Heart left ventricle (tissue), 16 donors: Measurements from ENCODE around the gene AMACR. TPM values are rescaled to one million over a fixed set of nuclear protein-coding genes. Genes with fewer than 3 reads are reported as not detected.

Experiments
- ATAC-seq, 4 donors: fragments of 200-7000 bp; cut with Tn5 transposase; one replicate each; pipeline ENCODE4 v1.9.1; 2020 to 2022; ENCODE audit warnings: moderate library complexity in 4 of 4, mild to moderate bottlenecking in 3 of 4, moderate number of reproducible peaks in 1 of 4
- DNase-seq, 5 donors: peaks; one replicate each; pipeline ENCODE4 v3.0.0-alpha.2; 2020
- H3K27ac ChIP-seq, 12 donors: fragments of 200-600 bp; sonication (generic) in 4 of 12; one replicate each; pipeline versions ENCODE4 v1.5.0 to v1.8.0; 2016 to 2022; ENCODE audit warnings: mild to moderate bottlenecking in 2 of 12
- H3K27me3 ChIP-seq, 9 donors: fragments of 200-600 bp; sonication (generic) in 2 of 9; one replicate each; pipeline versions ENCODE4 v1.5.1 to v1.8.0; 2016 to 2022; ENCODE audit warnings: mild to moderate bottlenecking in 3 of 9
- H3K36me3 ChIP-seq, 9 donors: fragments of 200-600 bp; sonication (generic) in 2 of 9; one replicate each; pipeline versions ENCODE4 v1.5.0 to v1.8.0; 2018 to 2022; ENCODE audit warnings: mild to moderate bottlenecking in 2 of 9
- H3K4me1 ChIP-seq, 12 donors: fragments of 200-600 bp; sonication (generic) in 4 of 12; one replicate each; pipeline versions ENCODE4 v1.5.0 to v1.8.0; 2016 to 2022; ENCODE audit warnings: mild to moderate bottlenecking in 3 of 12
- H3K4me3 ChIP-seq, 12 donors: fragments of 200-600 bp; sonication (generic) in 4 of 12; one replicate each; pipeline versions ENCODE4 v1.5.0 to v1.8.0; 2017 to 2022; ENCODE audit warnings: mild to moderate bottlenecking in 9 of 12, moderate library complexity in 4 of 12
- H3K9me3 ChIP-seq, 12 donors: fragments of 200-600 bp; sonication (generic) in 4 of 12; one replicate each; pipeline versions ENCODE4 v1.5.0 to v1.8.0; 2016 to 2022; ENCODE audit warnings: mild to moderate bottlenecking in 1 of 12
- POLR2A ChIP-seq, 2 donors: fragments of 450-650 bp; IDR thresholded peaks; one replicate each; pipeline ENCODE4 v1.6.1; 2017; ENCODE audit warnings: antibody characterized with exemption in 2 of 2, mild to moderate bottlenecking in 2 of 2, moderate library complexity in 2 of 2
- WGBS, 4 donors: extraction: QIAGEN DNeasy Blood & Tissue Kit in 2 of 4; methylation state at CpG; one replicate each; pipeline versions ENCODE4 v1.1.5 to v1.1.7; 2013 to 2018; 5-methylcytosine and 5-hydroxymethylcytosine counted together
- intact Hi-C, 10 donors: fragments of 100-400 bp; cut with DNase I; formaldehyde crosslinking; loops; one replicate each; pipeline versions ENCODE4 v1.11.1 to v1.14.2; 2022
- polyA plus RNA-seq, 2 donors: library from polyadenylated mRNA; stranded (reverse); fragments of 200-250 nt; gene quantifications; one replicate each; pipeline ENCODE4 v1.2.3, GENCODE V29; 2013
- total RNA-seq, 9 donors: library from RNA; depleted of rRNA in 2 of 9; stranded (reverse); fragments of >200 nt in 2 of 9; fragmentation: NEBNext Ultra II Directional in 3 of 9; extraction: Animal tissue kit (Norgen Biotek cat#: 25700) in 3 of 9; gene quantifications; one replicate each; pipeline versions ENCODE4 v1.1.0 to v1.2.4, GENCODE V29; 2016 to 2023
- TF ChIP-seq, protein P1 (sequence below), 12 donors: fragments of 200-600 bp; sonication (generic) in 4 of 12; IDR thresholded peaks; one replicate each; pipeline versions ENCODE4 v1.5.0 to v1.8.0; 2018 to 2022; ENCODE audit warnings: antibody characterized with exemption in 12 of 12, mild to moderate bottlenecking in 5 of 12
- donor health status: ischemic (EF 13 %, LVEDD 7.1; RV severe dilation, severe dysfunction).
- donor health status: healthy with polysubstance abuse.
- donor health status: DM: no; HTN: yes; CAD: no.
- donor health status: DM: no; HTN: no; CAD: no.
- donor health status: ischemic (EF 25% LVEDD 6.9; RV normal size, moderate dysfunction).
- donor health status: ischemic (EF 25% LVEDD 5.7; RV mildly dilated, moderate dysfunction).
- donor health status: healthy.
- donor health status: DM: yes; HTN: yes; CAD: no.
- donor health status: ischemic (EF 35%, LVEDD 5.7; RV mildly dilated, moderate dysfunction).
- donor health status: nonischemic (EF 11% LVEDD 7.7; RV severe dilation, severe dysfunction).
- donor health status: DM: yes; HTN: yes; CAD: no.
- donor health status: PGD.
- donor health status: ischemic (EF 29% LVEDD 5.4; RV normal size, mild dysfunction).
- donor health status: nonischemic (EF 23%, LVEDD 6.1; RV moderate dilation, normal function).

AMACR gene
- total and polyA plus RNA-seq, 11 donors = 2.6 to 17.5 (median 6.6) TPM

DNA sequence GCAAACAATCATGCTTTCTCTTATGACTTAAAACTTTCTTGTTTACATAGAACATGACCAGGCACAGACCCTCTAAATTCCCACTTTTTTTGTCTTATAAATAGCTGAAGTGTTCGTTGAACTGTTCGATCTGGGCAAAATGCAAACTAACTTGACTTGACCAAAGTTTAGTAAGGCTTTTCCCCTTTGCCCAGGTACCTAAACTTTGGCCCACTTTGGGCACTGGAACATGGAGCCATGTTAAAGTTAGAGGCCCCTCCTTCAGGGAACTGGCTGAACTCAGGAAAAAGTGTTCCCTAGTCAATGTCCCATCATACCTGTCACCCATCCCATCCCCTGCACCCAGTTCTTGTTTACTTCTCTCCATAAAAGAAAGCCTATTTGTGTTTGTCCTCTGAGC, 9.4 kb upstream of the AMACR start:
- H3K4me3 ChIP-seq = no peak overlapping the region
- ATAC-seq = no peak
- no peaks in the 10 kb centered on the region for H3K9me3 ChIP-seq
- TF ChIP-seq, protein P1, sequence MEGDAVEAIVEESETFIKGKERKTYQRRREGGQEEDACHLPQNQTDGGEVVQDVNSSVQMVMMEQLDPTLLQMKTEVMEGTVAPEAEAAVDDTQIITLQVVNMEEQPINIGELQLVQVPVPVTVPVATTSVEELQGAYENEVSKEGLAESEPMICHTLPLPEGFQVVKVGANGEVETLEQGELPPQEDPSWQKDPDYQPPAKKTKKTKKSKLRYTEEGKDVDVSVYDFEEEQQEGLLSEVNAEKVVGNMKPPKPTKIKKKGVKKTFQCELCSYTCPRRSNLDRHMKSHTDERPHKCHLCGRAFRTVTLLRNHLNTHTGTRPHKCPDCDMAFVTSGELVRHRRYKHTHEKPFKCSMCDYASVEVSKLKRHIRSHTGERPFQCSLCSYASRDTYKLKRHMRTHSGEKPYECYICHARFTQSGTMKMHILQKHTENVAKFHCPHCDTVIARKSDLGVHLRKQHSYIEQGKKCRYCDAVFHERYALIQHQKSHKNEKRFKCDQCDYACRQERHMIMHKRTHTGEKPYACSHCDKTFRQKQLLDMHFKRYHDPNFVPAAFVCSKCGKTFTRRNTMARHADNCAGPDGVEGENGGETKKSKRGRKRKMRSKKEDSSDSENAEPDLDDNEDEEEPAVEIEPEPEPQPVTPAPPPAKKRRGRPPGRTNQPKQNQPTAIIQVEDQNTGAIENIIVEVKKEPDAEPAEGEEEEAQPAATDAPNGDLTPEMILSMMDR (IDR thresholded peaks at IDR 0.05) = no peak
- TF ChIP-seq POLR2A (IDR thresholded peaks at IDR 0.05) = no peak
- peaks cover 0 to 22% (median 2%) of the 10 kb centered on the region in 12 donors for H3K4me1 ChIP-seq
- H3K27me3 ChIP-seq = no peaks in the 10 kb centered on the region
- 91 to 98% (median 95%) methylated on average over 2 of the region's 2 CpGs for whole genome bisulfite sequencing, 4 donors
- H3K36me3 ChIP-seq = peaks cover 0 to 10% (median 0%) of the 10 kb centered on the region in 9 donors
- H3K27ac ChIP-seq = no peak overlapping the region
- intact Hi-C loops = no loop called here
- no peak for DNase-seq

DNA sequence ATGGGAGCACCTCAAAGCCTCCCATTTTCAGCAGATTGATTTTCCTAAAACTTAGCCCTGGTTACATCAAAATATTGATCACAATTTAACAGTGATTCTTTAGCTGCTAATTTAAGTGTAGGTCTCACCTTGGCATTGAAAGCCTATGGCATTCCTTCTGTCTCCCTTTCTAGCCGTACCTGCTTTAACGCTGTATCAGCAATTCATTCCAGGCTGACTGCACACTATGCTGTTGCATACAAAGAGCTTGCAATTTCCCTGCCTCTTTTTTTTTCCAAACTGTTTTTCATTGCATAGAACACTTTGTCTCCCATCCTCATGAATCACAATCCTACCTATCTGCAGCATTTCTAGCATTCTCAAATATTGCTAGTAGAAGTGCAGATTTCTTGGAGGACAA, 8.9 kb upstream of the AMACR start:
- Histone ChIP-seq H3K27ac (no peak overlapping the region), H3K36me3 (peaks cover 0 to 10% (median 0%) of the 10 kb centered on the region in 9 donors), H3K4me1 (peaks cover 0 to 17% (median 0%) of the 10 kb centered on the region in 12 donors), H3K9me3 (no peaks in the 10 kb centered on the region), H3K27me3 (no peaks in the 10 kb centered on the region), H3K4me3 (no peak overlapping the region)
- TF ChIP-seq, protein P1 (IDR thresholded peaks at IDR 0.05) = no peak
- no peak for TF ChIP-seq POLR2A (IDR thresholded peaks at IDR 0.05)
- ATAC-seq = no peak
- DNase-seq = no peak
- intact Hi-C loops = no loop called here
- 93 to 96% (median 95%) methylated on average over 2 of the region's 2 CpGs for WGBS, 4 donors

DNA sequence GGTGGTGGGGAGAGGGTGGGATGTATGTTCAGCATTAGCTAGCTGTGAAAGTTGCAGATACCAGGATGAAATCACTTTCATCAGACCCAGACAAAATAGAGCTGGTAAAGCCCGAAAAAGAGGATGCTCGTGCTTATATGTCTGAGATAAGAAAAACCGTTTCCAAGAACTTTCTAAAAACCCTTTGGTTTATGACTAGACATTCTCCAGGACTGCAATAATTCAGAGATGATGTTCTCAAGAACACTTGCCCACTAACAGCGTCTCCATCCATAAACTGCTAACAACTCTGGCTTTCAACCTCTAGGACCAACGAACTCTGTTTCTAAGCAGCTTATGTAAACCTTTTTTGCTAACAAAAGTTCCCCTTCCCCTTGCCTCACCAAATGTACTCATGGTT, 8.4 kb upstream of the AMACR start:
- intact Hi-C loops = no loop called here

DNA sequence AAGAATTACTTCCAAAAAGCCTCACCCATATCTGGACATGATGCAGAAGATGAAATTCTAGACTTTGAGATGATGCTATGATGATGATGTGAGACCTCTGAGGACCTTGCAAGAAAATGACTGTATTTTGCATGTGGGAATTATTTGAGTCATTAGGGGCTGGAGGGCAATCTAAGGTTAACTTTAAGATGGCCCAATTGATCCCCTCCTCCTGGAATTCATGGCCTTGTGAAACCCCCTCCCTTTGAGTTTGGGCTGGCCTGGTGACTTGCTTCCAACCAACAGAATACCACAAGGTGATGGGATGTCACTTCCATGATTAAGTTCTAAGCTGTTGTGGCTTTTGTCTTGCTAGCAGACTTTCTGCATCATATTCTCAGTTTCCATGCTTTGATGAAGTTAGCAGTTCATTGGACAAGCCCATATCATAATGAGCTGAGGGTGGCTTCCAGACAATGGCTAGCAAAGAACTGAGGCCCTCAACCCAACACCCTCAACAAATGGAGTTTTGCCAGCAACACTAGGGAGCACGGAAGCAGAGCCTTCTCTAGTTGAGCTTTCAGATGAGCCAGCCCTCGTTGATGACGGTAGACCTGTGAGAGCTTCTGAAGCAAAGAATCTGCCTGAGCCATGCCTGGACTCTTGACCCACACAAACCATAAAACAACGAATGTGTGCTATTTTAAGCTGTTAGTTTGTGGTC, 7.4 kb upstream of the AMACR start:
- DNase-seq (no peak), ATAC-seq (no peak)
- Histone ChIP-seq H3K4me3 (no peak overlapping the region), H3K9me3 (no peaks in the 10 kb centered on the region), H3K4me1 (peaks cover 0 to 7% (median 0%) of the 10 kb centered on the region in 12 donors), H3K27me3 (no peaks in the 10 kb centered on the region), H3K27ac (no peak overlapping the region), H3K36me3 (peaks cover 0 to 10% (median 0%) of the 10 kb centered on the region in 9 donors)
- WGBS, 4 donors = 80 to 92% (median 89%) methylated on average over 4 of the region's 4 CpGs
- intact Hi-C loops = no loop called here
- TF ChIP-seq POLR2A (IDR thresholded peaks at IDR 0.05) = no peak
- TF ChIP-seq, protein P1 (IDR thresholded peaks at IDR 0.05) = no peak

More for the DNA sequence above, 8.4 kb upstream of the AMACR start:
- Histone ChIP-seq H3K27me3 (no peaks in the 10 kb centered on the region), H3K9me3 (no peaks in the 10 kb centered on the region), H3K4me1 (peaks cover 0 to 12% (median 0%) of the 10 kb centered on the region in 12 donors), H3K36me3 (peaks cover 0 to 10% (median 0%) of the 10 kb centered on the region in 9 donors), H3K4me3 (no peak overlapping the region), H3K27ac (no peak overlapping the region)
- DNase-seq (no peak), ATAC-seq (no peak)
- TF ChIP-seq, protein P1 (IDR thresholded peaks at IDR 0.05) = no peak
- no peak for TF ChIP-seq POLR2A (IDR thresholded peaks at IDR 0.05)
- WGBS, 4 donors = 76 to 96% (median 83%) methylated on average over 5 of the region's 5 CpGs
